Body of pancreas (tissue), 4 donors: ENCODE data around the gene PTPRD. TPM values are rescaled to one million over a fixed set of nuclear protein-coding genes. Genes with fewer than 3 reads are reported as not detected.

ENCODE experiments used
- ATAC-seq: fragments of 150-250 bp; one replicate; pipeline ENCODE4 v1.9.1; 2016
- DNase-seq, 4 donors: peaks; one replicate each; pipeline ENCODE4 v3.0.0-alpha.2; 2019
- H3K27ac ChIP-seq, 4 donors: fragments of 200-600 bp; sonication (generic); 1 replicate in 3 of 4; 2 replicates in 1 of 4; pipeline versions ENCODE4 v1.5.1 to v1.6.1; 2016 to 2019; ENCODE audit warnings: mild to moderate bottlenecking in 1 of 4, mixed read lengths in 1 of 4, moderate library complexity in 1 of 4
- H3K27me3 ChIP-seq, 2 donors: fragments of 200-600 bp; sonication (generic); one replicate each; pipeline ENCODE4 v1.6.0; 2016; ENCODE audit warnings: mild to moderate bottlenecking in 1 of 2
- H3K36me3 ChIP-seq, 2 donors: fragments of 200-600 bp; sonication (generic); replicated peaks in 1 of 2; 2 replicates each; pipeline ENCODE4 v1.5.1; 2016; ENCODE audit warnings: low read depth in 2 of 2; ENCODE audit not compliant: insufficient read depth in 1 of 2
- H3K4me1 ChIP-seq: fragments of 200-600 bp; sonication (generic); one replicate; pipeline ENCODE4 v1.6.0; 2016
- H3K4me3 ChIP-seq, 2 donors: fragments of 200-600 bp; sonication (generic); 1 replicate in 1 of 2; 2 replicates in 1 of 2; pipeline ENCODE4 v1.5.1; 2016 to 2019
- H3K9me3 ChIP-seq, 3 donors: fragments of 200-600 bp; sonication (generic); 1 replicate in 2 of 3; 2 replicates in 1 of 3; pipeline ENCODE4 v1.5.1; 2016
- POLR2A ChIP-seq, 3 donors: fragments of 450-650 bp; IDR thresholded peaks; one replicate each; pipeline ENCODE4 v1.6.1; 2016; ENCODE audit warnings: antibody characterized with exemption in 3 of 3, mild to moderate bottlenecking in 2 of 3
- WGBS, 2 donors: methylation state at CpG; one replicate each; pipeline ENCODE4 v1.1.5; 2017; 5-methylcytosine and 5-hydroxymethylcytosine counted together
- intact Hi-C: fragments of 100-400 bp; cut with DNase I; formaldehyde crosslinking; loops from one replicate; pipeline ENCODE4 v1.15.1; 2023
- total RNA-seq, 2 donors: library from RNA; depleted of rRNA; stranded (reverse); fragments of >200 nt; gene quantifications; one replicate each; pipeline ENCODE4 v1.1.0, GENCODE V29; 2016
- TF ChIP-seq, protein P1 (sequence below), 7 experiments: fragments of 450-650 bp in 4 of 7; fragments of 200-600 bp in 3 of 7; sonication (generic) in 3 of 7; IDR thresholded peaks; one replicate each; pipeline ENCODE4 v1.5.1; 2016 to 2019; ENCODE audit warnings: antibody characterized with exemption in 7 of 7

PTPRD gene
- total RNA-seq, 2 donors from 2014 or later: 4.3 to 4.9 TPM

DNA sequence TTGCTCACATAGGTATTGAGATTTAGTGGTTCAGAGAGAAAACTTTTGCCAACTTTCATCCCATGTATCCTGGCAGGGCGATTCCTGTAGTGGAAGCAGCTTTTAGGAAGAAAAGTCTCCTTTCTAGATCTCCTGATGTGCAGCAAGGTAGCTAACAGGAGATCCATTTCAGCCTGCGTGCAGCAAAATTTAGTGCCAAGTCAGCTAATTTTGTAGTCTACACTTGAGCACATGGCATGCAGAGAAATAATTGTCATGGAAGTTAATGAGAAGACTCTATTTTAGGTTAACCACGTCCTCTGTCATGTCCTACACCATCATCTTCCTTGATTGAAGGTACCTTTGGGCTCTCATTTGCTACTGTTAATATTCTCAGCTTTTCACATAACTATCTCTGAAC is 165.8 kb downstream of the PTPRD start:
- ATAC-seq: no peak
- no peaks in the 10 kb centered on the region for H3K36me3 ChIP-seq
- intact Hi-C loops: no loop called here

DNA sequence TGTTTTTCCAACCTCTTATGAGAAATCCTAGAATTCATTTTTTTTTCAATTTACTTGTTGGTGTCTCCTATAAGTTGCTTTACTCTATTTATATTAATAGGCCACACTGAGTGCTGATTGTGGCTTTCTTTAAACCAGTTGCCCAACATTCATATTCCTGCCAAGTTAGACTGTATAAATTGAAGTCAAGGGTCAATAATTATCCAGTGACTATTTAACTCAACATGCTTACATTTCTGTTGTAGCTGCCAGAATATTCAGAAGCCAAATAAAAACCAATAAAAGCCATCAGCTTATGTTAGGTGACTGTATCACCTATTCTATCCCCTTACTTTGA is 169.0 kb downstream of the PTPRD start:
- Histone ChIP-seq H3K27me3 (no peaks in the 10 kb centered on the region), H3K36me3 (no peaks in the 10 kb centered on the region), H3K4me3 (no peak overlapping the region), H3K27ac (no peak overlapping the region), H3K4me1 (no peaks in the 10 kb centered on the region), H3K9me3 (no peaks in the 10 kb centered on the region)
- ATAC-seq: no peak
- intact Hi-C loops: no loop called here
- no peak for DNase-seq
- TF ChIP-seq, protein P1, sequence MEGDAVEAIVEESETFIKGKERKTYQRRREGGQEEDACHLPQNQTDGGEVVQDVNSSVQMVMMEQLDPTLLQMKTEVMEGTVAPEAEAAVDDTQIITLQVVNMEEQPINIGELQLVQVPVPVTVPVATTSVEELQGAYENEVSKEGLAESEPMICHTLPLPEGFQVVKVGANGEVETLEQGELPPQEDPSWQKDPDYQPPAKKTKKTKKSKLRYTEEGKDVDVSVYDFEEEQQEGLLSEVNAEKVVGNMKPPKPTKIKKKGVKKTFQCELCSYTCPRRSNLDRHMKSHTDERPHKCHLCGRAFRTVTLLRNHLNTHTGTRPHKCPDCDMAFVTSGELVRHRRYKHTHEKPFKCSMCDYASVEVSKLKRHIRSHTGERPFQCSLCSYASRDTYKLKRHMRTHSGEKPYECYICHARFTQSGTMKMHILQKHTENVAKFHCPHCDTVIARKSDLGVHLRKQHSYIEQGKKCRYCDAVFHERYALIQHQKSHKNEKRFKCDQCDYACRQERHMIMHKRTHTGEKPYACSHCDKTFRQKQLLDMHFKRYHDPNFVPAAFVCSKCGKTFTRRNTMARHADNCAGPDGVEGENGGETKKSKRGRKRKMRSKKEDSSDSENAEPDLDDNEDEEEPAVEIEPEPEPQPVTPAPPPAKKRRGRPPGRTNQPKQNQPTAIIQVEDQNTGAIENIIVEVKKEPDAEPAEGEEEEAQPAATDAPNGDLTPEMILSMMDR (IDR thresholded peaks at IDR 0.05): no peak
- no peak for TF ChIP-seq POLR2A (IDR thresholded peaks at IDR 0.05)

More for the DNA sequence above, 165.8 kb downstream of the PTPRD start:
- H3K9me3 ChIP-seq: no peaks in the 10 kb centered on the region
- 54 to 66% methylated on average over 3 of the region's 3 CpGs for WGBS, 2 donors
- TF ChIP-seq, protein P1 (IDR thresholded peaks at IDR 0.05): no peak
- TF ChIP-seq POLR2A (IDR thresholded peaks at IDR 0.05): no peak
- no peak for DNase-seq
- no peaks in the 10 kb centered on the region for H3K4me1 ChIP-seq
- H3K27me3 ChIP-seq: no peaks in the 10 kb centered on the region
- no peak overlapping the region for H3K27ac ChIP-seq
- H3K4me3 ChIP-seq: no peak overlapping the region

DNA sequence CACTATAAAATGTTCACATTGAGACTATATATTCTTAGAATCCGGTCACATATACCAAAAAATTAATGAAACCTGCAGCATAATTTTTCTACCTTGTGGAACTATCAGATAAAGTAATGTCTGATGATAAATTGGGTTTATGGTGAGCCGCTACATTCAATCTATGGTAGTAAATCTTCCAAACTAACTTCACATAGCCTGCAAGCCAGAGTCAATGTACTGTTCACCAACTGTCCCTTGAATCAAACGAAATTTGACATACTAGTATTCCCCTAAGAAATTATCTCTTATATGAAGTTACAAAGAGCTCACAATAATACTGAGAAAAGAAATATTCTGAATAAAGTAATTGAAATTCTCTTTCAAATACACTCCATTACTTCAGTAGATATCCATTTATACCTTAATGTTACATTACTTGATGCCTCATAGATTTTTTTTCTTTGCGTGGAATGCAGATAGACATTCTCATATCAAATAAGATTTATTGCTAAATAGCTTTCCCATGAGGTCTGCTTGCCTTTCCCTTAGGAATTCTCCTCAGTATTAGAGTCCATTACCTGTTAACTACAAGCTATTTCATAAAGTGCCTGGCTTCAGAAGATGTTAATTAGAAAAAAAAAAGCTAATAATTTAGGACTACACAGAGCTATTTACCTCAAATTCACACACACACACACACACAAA is 169.5 kb downstream of the PTPRD start:
- ATAC-seq: no peak
- intact Hi-C loops: no loop called here
- no peaks in the 10 kb centered on the region for H3K4me1 ChIP-seq

DNA sequence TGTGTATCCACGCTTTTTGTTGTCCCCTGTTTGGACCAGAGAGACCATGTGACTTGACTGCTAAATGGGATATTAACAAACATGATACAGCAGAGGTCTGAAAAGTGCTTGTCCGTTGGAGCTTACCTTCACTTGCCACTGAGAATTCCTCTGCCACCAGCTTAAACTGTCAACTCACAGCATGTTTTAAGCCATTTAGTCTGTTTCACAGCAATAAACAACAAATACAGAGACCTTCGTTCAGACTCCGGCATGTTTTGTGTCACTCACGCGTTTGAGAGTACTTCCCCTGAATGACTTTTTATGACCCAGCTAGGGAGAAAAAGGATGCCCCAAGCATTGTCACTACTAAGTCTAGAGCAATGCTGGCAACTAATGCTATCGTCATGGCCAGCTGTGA is 173.8 kb downstream of the PTPRD start:
- ATAC-seq (no peak), DNase-seq (no peak)
- Histone ChIP-seq H3K4me3 (no peak overlapping the region), H3K36me3 (no peaks in the 10 kb centered on the region), H3K9me3 (no peaks in the 10 kb centered on the region), H3K4me1 (no peaks in the 10 kb centered on the region), H3K27me3 (no peaks in the 10 kb centered on the region), H3K27ac (no peak overlapping the region)
- no peak for TF ChIP-seq POLR2A (IDR thresholded peaks at IDR 0.05)
- TF ChIP-seq, protein P1 (IDR thresholded peaks at IDR 0.05): no peak
- WGBS, 2 donors: 49 to 54% methylated on average over 7 of the region's 7 CpGs
- intact Hi-C loops: no loop called here

More for the DNA sequence above, 169.5 kb downstream of the PTPRD start:
- 63 to 65% methylated on average over 4 of the region's 4 CpGs for WGBS, 2 donors
- Histone ChIP-seq H3K9me3 (no peaks in the 10 kb centered on the region), H3K27ac (no peak overlapping the region), H3K36me3 (no peaks in the 10 kb centered on the region), H3K4me3 (no peak overlapping the region), H3K27me3 (no peaks in the 10 kb centered on the region)
- DNase-seq: no peak
- TF ChIP-seq, protein P1 (IDR thresholded peaks at IDR 0.05): no peak
- TF ChIP-seq POLR2A (IDR thresholded peaks at IDR 0.05): no peak

DNA sequence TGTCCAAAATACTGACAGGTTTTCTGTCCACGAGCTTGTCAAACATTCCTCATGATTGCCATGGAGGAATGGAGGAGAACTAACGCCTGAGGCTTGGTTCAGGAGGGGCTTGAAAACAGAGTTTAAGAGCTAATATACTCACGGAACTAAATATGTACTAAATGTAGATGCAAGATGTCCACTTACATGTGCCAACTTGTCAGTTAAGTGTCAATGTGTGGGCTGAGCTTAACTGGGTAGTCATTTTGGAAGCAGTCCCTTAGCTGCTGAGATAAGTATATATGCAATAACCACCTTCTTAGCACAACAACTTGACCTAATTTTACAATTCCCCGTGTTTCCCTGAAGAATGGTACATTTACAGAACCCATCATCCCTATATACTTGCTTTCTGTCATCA is 176.0 kb downstream of the PTPRD start:
- intact Hi-C loops: no loop called here
- 47 to 53% methylated on average over 4 of the region's 4 CpGs for WGBS, 2 donors
- no peak overlapping the region for H3K27ac ChIP-seq
- no peaks in the 10 kb centered on the region for H3K36me3 ChIP-seq
- no peak for ATAC-seq
- no peaks in the 10 kb centered on the region for H3K27me3 ChIP-seq
- TF ChIP-seq, protein P1 (IDR thresholded peaks at IDR 0.05): no peak
- no peak for TF ChIP-seq POLR2A (IDR thresholded peaks at IDR 0.05)
- no peaks in the 10 kb centered on the region for H3K9me3 ChIP-seq
- DNase-seq: no peak
- H3K4me3 ChIP-seq: no peak overlapping the region
- H3K4me1 ChIP-seq: no peaks in the 10 kb centered on the region
